ENCODE results near the gene SERTAD4. TPM values are rescaled to one million over a fixed set of nuclear protein-coding genes. Genes with fewer than 3 reads are reported as not detected.

SERTAD4 gene
- polyA plus RNA-seq, 3 donors: not detected

GRCh38 chr1:210291786-210292230 lies 59.2 kb downstream of the SERTAD4 start:
- H3K79me2 ChIP-seq (ENCODE audit: insufficient read depth, low read length): no peaks in the 10 kb centered on the region
- Mint-ChIP-seq H3K4me1 (peaks cover 4% of the 10 kb centered on the region), H3K4me3 (peak overlapping the region in 1 of 2 donors; percentile 72), H3K36me3 (no peaks in the 10 kb centered on the region), H3K9me3 (peaks cover 0 to 1% (median 0%) of the 10 kb centered on the region in 7 donors), H3K27ac (no peak overlapping the region), H3K27me3 (ENCODE audit: low read depth in 3 of 3) (peaks cover 38 to 54% (median 45%) of the 10 kb centered on the region in 3 donors)
- peaks cover 30 to 46% of the 10 kb centered on the region in 2 donors for H3K27me3 ChIP-seq (ENCODE audit: control insufficient read depth in 2 of 2, insufficient read depth in 2 of 2, low read length in 2 of 2)
- peaks cover 4 to 6% of the 10 kb centered on the region in 2 donors for H3K4me1 ChIP-seq (ENCODE audit: control insufficient read depth in 1 of 2, insufficient read depth in 2 of 2, low read length in 2 of 2)
- no peaks in the 10 kb centered on the region for H3K36me3 ChIP-seq (replicated peaks in 1 of 2; ENCODE audit: control insufficient read depth in 1 of 2, insufficient read depth in 2 of 2, low read length in 2 of 2)
- no peak overlapping the region for H2AFZ ChIP-seq (ENCODE audit: insufficient read depth, low read depth, low read length, poor library complexity, severe bottlenecking)
- no peak overlapping the region for H3K4me3 ChIP-seq (replicated peaks in 1 of 3; ENCODE audit: low read depth in 2 of 3, low read length in 3 of 3)
- intact Hi-C loops (cut with micrococcal nuclease): no loop called here
- H3K9ac ChIP-seq (ENCODE audit: insufficient read depth, low read length, poor library complexity, severe bottlenecking): no peak overlapping the region
- WGBS (ENCODE audit: insufficient coverage): 0% methylated on average over 4 of the region's 9 CpGs
- H3K27ac ChIP-seq (ENCODE audit: low read depth in 1 of 2, low read length in 2 of 2): no peak overlapping the region
- peaks cover 0 to 7% of the 10 kb centered on the region in 2 donors for H3K9me3 ChIP-seq (replicated peaks in 1 of 2; ENCODE audit: control insufficient read depth in 1 of 2, insufficient read depth in 1 of 2, low read length in 2 of 2)
- H3K4me2 ChIP-seq (replicated peaks; ENCODE audit: extremely low read depth, low read length, poor library complexity, severe bottlenecking): peak overlapping the region; percentile 46
- no peak for TF ChIP-seq CTCF (IDR thresholded peaks at IDR 0.05)
- no peak for DNase-seq
- no peaks in the 10 kb centered on the region for H4K20me1 ChIP-seq (ENCODE audit: insufficient read depth, low read length)

GRCh38 chr1:210292231-210292871 lies 59.8 kb downstream of the SERTAD4 start:
- Histone ChIP-seq H4K20me1 (ENCODE audit: insufficient read depth, low read length) (no peaks in the 10 kb centered on the region), H3K27me3 (ENCODE audit: control insufficient read depth in 2 of 2, insufficient read depth in 2 of 2, low read length in 2 of 2) (peaks cover 30 to 46% of the 10 kb centered on the region in 2 donors), H3K9ac (ENCODE audit: insufficient read depth, low read length, poor library complexity, severe bottlenecking) (peak overlapping the region; percentile 15), H3K4me1 (ENCODE audit: control insufficient read depth in 1 of 2, insufficient read depth in 2 of 2, low read length in 2 of 2) (peaks cover 4 to 6% of the 10 kb centered on the region in 2 donors), H3K4me2 (replicated peaks; ENCODE audit: extremely low read depth, low read length, poor library complexity, severe bottlenecking) (peak overlapping the region; percentile 46), H3K27ac (ENCODE audit: low read depth in 1 of 2, low read length in 2 of 2) (no peak overlapping the region), H3K79me2 (ENCODE audit: insufficient read depth, low read length) (no peaks in the 10 kb centered on the region), H3K9me3 (replicated peaks in 1 of 2; ENCODE audit: control insufficient read depth in 1 of 2, insufficient read depth in 1 of 2, low read length in 2 of 2) (peaks cover 0 to 7% of the 10 kb centered on the region in 2 donors), H2AFZ (ENCODE audit: insufficient read depth, low read depth, low read length, poor library complexity, severe bottlenecking) (peak overlapping the region; percentile 46), H3K36me3 (replicated peaks in 1 of 2; ENCODE audit: control insufficient read depth in 1 of 2, insufficient read depth in 2 of 2, low read length in 2 of 2) (no peaks in the 10 kb centered on the region), H3K4me3 (replicated peaks in 1 of 3; ENCODE audit: low read depth in 2 of 3, low read length in 3 of 3) (no peak overlapping the region)
- Mint-ChIP-seq H3K36me3 (no peaks in the 10 kb centered on the region), H3K4me1 (peaks cover 4% of the 10 kb centered on the region), H3K9me3 (peaks cover 0 to 1% (median 0%) of the 10 kb centered on the region in 7 donors), H3K27ac (no peak overlapping the region), H3K27me3 (ENCODE audit: low read depth in 3 of 3) (peaks cover 39 to 52% (median 43%) of the 10 kb centered on the region in 3 donors), H3K4me3 (peak overlapping the region in 1 of 2 donors; percentile 72)
- no peak for TF ChIP-seq CTCF (IDR thresholded peaks at IDR 0.05)
- intact Hi-C loops (cut with micrococcal nuclease): no loop called here
- no peak for DNase-seq
- WGBS (ENCODE audit: insufficient coverage): under 1% methylated on average over 53 of the region's 56 CpGs

All from CD14-positive monocyte (primary cell).